HL-60/S4 treated with phorbol 12-myristate 13-acetate at 8.2 ng/mL for 4 days and 3 days (cell line): ENCODE results near the gene ELL3.
"Not testable (repeated sequence)": the region's sequence is repeated elsewhere in the genome, so short reads cannot be mapped to it uniquely, and the experiment has no call there.

Experiments used
- in situ Hi-C: fragments of 300-500 bp; cut with MboI; formaldehyde crosslinking; loops from 2 replicates; pipeline ENCODE4 v1.15.0; 2022; ENCODE audit warnings: low sequenced_read_pairs

Gene ELL3

DNA sequence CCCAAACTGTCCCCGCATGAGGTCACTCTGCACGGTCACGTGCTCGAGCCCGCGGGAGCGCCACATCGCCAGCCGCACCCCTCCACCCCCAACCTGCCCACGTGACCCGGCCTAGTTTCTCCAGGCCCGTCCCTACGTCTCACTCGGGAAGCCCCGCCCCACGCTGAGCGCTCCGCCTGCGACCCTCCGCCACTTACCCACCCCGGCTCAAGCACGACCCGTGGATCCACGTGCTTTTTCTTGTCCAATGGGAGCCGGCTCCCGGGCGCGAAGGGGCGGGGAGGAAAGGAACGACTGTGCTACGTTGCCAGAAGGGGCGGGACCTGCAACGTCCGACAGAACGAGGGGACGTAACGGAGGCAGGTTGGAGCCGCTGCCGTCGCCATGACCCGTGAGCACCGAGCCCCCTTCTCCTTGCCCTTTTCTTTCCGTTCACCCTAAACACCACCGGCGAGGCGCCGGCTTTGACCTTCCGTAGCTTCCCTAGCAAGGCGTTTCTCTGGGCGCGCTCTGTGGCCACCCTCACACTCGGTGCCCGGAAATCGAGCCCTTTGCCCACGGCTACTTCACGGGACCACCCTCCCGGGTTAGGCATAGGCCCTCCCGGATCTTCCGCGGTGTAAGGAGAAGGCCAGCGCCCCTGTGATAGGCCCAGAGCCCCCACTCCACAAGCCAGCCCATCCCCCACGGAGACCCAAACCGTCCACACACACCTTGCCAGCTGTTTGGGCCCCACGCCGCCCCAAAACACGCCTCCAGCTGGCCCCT lies 15.4 kb upstream of the ELL3 start, which contains the start of gene SERF2:
TSS of gene SERF2 (plus strand) at position 328 of the 768 bp plus-strand sequence. CDS start at position 385, 57 bp downstream.
- in situ Hi-C loops, result no loop called here

DNA sequence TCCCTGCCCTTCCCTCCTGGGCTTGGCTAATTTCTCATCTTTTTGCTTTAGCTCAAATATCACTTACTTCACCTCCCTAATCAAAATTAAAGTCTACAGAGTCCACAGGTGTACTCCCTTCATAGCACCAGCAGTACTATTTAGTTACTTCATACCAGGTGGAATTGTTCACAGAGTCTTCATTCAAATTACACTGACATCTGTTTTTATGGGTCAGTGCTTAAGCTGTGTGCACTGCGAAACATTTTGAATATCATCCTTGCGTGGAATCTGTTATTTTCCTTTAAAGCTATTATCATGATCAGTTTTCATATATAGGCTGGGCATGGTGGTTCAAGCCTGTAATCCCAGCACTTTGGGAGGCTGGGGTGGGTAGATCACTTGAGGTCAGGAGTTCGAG lies 12.6 kb upstream of the ELL3 start:
- in situ Hi-C loops, result no loop called here

DNA sequence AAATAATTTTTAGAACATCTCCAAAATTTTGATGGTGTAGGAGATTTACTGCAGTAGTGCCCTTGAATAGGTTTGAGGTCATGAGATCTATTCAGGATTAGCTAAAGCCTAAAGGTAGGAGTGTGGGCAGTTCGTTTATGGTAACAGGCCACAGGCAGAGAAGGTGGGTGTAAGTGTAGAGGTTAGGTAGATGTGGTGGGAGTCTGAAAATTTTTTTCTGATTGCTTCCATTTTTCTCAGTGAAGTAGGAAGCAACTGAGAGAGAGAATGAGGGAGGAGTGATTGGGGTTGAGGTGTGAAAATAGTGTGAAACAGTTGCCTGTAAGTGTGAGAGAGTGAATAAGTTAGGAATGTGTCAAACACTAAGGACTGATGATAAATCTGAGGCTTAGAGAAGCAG lies 2.2 kb upstream of the ELL3 start:
- in situ Hi-C loops, result no loop called here

DNA sequence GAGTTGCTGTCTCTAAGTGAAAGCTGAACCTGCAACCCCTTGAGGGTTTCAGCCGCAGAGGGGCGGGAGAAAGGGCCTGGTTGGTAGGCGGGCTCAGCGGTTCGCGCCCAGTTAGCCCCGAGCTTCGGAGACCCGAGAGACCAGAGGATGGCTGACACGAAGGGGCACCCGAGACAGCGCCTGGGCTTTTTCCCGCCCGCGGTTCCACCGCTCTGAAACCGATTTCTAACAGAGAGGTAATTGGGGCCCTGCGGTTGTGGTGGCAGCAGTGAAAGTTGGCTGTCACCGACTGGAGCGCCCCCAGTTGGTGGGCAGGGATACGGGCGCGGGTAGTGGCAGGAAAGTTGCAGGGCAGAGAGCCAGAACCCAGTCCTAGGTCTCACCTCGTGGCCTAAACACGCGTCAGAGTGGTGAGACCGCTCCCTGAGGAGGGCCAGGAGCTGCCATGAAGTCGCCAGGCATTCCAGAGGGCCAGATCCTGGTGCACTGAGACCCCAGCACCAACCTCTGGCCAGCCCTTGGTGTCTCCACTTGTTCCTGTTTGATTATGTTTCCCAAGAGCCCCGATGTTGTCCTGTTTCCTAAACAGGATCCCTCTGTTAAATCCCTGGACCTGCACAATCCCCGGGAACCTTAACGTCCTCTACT lies 625 bp upstream of the ELL3 start:
- in situ Hi-C loops, result no loop called here

DNA sequence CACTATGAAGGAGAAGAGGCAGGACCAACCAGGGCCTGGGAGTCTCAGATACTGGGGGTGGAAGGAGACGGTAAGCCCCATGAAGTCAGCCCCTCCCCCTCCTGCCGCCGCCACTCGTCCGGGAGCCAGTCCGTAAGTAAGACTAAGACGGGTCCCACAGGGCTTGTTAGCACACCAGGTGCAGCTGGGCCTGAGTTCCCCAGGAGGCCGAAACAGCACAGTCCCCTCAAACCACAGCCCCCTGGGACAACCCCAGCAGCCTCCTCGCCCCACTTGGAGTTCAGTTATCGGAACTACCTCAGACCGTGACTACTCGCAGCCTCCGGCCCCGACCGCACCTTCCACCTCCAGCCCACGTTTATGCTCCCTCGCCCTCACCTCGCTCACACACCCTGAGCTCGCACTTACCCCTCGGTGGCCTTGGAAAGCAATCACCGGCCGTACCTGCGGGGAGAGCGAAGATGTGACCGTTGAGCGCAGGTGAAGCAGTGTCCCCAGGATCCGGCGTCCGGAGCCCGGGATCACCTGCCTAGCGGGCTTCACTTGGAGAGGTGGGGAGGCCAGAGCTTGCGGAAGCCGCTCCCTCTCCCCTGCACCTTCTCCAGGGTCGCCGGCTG lies 557 bp downstream of the ELL3 start:
- in situ Hi-C loops, result no loop called here

DNA sequence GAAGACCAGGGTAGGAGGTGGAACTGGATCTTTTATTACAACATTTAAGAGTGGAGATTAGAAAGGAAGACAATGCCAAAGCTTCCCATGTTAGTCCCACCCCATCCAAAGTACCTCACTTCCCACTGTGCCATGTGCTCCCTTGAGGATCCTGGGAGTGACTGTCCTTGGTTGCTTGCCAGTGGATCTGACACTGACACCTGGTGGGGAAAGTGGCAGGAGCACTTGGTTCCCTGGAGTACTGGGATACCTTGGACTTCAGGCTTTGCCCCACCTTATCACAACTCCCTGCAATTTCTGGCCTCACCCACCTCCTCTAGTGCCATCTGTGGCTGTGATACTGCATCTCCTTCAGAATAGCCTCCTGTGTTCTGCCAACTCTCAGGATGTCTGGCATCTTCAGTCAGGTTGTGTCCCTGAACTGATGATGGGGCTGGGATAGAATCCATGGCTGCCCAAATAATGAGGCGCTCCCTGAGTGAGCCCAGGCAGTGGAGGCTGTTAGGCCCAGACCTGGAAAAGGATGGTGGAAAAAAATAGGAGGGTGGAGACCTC lies 1.3 kb downstream of the ELL3 start:
- in situ Hi-C loops, result no loop called here

DNA sequence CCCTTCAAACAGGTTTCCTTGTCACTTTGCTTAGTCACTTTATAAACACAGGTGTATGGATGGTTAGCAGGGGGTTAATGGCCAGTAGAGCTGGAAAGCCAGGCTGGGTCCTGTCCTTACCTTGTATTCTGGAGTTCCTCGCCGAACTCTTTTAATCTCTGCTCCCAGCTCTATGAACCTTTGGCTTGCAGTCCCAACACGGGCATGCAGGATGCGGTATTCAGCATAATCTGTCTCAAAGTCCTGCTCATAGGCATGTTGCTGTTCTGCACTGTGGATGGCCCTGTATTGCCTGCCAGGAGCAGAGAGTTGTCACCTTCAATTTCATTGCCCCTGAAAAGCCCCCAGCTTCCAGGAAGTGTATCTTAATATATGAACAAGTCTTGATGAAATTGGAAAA lies 2.7 kb downstream of the ELL3 start:
- in situ Hi-C loops, result no loop called here

DNA sequence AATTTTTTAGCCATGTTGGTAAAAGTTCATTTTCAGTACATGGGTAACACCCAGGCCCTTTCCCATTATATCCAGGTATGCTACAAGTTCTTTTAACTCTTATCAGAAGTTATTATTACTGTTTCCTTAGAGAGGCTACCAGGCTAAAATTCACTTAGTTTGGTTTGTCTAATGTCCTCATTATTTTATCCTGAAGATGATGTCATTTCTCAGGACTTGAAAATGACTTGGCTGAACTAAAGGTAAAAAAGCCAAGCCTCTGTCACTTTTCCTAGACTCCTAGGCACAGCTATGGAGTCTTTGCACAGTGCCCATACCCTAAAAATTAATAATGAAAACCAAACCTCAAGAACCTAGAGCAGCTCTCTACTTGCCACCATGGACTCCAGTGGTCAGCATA lies 4.1 kb downstream of the ELL3 start:
- in situ Hi-C loops, result no loop called here

DNA sequence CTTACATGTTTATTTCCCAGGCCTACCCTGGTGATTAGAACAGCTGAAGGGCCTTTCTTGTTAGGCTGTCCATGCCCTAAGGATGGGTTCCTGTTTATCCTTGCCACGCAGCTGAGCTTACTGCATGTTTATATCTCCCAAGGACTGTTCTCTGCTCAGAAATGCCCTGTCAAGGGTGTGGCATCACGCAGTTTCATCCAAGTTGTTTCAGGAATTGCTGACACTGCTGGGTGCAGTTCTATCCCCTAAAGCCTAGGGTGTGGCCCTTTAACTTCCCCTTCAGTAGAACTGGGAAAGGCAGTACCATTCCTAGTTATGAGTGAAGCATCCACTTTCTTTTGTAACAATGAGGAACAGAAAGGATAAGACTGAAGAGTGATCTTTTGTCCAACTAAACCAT lies 5.0 kb downstream of the ELL3 start:
- in situ Hi-C loops, result no loop called here

DNA sequence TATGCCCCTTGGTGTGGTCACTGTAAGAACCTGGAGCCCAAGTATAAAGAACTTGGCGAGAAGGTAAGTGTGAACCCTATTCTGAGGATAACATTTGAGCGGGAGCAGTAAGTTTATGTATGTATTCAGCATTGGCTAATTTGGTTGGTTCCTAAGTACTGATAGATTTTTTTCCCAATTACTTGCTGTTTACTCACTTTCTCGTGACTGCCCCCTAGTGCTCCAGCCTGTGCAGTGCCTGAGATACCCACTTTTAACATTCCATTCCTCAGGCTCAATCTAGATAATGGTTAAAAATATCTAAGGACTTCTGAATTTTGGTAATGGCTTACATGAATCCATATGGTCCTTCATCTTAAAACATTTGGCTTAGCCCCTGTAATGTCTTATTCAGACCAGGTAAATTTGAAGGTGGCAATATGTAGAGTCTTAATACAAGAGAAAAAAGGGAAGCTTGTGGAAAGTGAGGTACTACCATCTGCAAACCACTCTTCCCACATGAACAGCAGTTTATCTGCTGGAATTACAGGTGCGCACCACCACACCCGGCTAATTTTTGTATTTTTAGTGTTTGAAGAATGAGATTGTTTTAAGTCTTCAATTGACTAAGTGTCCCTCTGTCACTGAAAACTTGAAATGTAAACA lies 7.1 kb downstream of the ELL3 start:
- in situ Hi-C loops, result no loop called here

DNA sequence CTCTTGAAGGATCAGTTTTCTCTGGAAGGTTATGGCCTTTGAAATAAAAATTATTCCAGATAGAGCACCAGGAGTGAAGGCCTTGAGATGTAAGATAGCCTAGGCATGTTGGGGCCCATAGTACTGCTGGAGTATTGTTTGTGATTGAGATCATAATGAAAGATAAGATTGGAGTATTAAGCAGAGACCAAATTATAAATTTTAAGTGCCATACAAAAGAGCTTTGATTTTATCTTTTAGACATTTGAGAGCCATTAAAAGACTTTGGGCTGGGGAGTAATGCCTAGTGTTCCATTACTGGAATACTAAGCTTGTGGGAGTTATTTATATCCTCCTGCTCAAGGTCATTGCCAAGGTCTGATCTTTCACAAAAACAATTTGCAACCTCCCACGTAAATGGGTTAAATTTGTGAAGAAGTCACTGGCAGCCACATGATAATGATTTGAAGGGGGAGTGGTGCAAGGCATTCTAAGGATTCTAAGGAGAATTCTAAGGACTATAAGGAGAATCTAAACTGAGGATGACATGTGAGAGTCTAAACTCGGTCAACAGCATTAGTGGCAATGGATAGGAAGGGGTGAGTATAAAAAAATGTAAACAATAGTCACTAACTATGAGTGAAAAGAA lies 12.8 kb downstream of the ELL3 start:
- in situ Hi-C loops, result no loop called here

DNA sequence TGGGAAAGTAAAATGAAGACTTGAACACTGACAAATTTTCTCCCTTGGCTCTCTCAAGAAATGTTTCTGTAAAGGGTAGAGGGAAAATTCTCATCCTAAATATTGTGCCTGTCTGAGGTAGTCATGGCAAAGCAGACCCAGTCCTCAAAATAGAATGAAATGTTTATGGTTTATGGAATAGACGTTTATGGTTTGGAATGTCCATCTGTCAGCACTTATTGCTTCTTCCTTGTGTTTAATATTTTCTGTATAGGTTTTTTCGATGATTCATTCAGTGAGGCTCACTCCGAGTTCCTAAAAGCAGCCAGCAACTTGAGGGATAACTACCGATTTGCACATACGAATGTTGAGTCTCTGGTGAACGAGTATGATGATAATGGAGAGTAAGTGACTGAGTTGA lies 13.9 kb downstream of the ELL3 start:
- in situ Hi-C loops, result no loop called here

DNA sequence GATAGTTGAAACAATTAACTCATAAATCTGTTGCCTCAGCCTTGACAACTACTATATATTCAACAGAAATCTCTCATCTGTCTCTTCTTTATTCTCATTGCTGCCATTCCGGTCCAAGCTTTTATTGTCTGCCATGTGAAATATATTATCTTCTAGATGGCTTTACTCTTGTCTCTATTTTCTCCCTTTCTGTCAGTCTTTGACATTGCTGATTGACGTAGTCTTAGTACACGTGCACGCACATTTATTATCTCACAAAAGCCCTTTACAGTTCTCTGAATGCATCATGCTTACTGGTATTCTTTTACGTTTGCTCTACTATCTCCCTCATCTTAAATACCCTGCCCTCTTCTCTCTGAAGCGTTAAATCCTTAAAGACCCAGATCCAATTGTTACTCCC lies 24.9 kb downstream of the ELL3 start:
- in situ Hi-C loops, result no loop called here

DNA sequence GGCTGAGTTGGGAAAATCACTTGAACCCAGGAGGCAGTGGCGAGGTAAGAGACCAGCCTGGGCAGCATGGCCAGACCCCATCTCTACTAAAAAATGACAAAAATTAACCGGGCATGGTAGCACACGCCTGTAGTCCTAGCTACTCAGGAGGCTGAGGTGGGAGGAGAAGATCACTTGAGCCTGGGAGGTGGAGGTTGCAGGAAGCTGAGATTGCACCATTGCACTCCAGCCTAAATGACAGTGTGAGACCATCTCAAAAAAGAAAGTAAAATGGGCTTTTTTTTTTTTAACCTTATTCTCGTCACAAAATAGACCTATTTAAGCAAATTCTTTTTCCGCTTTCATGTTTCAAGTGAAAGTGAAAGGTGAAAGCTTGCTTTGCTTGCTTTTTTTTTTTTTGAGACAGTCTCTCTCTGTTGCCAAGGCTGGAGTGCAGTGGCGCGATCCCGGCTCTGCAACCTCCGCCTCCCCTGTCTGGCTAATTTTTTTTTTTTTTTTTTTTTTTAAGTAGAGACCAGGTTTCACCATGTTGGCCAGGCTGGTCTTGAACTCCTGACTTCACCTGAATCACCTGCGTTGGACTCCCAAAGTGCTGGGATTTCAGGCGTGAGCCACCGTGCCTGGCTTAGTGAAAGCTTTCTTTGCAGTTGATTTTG lies 26.9 kb downstream of the ELL3 start:
- in situ Hi-C loops, result no loop called here

DNA sequence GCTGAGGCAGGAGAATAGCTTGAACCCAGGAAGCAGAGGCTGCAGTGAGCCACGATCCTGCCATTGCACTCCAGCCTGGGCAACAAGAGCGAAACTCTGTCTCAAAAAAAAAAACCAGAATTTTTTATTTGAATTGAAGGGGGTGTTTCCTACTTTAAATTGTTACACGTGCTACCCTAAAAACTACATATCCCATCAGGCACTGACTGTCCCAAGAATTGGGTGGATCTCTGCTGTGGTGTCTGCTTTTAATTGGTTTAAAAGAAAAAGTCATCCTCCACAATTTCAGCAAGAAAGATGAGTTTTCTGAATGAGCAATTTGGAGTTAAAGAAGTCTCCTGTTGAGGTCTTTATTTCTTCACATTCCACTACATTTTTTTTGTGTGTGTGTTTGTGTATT lies 28.4 kb downstream of the ELL3 start:
- in situ Hi-C loops, result no loop called here

DNA sequence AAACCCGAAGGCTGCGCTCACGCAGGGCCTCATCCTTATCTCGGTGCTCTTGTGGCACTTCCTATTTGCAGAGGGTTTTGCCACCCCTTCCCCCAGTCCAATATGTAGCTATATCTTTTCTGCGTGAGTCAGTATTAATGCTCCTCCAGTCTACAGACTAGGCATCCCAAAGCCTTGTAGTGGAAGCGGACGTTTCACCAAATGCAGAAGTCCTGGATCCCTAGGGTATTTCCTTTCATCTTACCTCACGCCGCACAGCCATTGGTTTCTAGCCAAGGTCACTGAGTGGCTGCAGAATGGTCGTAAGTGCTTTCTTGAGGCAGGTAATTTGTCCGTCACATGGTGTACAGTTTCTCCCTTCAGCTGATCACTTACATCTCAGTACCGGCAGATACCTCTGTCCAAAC lies 29.9 kb downstream of the ELL3 start:
- in situ Hi-C loops, result not testable (repeated sequence)

DNA sequence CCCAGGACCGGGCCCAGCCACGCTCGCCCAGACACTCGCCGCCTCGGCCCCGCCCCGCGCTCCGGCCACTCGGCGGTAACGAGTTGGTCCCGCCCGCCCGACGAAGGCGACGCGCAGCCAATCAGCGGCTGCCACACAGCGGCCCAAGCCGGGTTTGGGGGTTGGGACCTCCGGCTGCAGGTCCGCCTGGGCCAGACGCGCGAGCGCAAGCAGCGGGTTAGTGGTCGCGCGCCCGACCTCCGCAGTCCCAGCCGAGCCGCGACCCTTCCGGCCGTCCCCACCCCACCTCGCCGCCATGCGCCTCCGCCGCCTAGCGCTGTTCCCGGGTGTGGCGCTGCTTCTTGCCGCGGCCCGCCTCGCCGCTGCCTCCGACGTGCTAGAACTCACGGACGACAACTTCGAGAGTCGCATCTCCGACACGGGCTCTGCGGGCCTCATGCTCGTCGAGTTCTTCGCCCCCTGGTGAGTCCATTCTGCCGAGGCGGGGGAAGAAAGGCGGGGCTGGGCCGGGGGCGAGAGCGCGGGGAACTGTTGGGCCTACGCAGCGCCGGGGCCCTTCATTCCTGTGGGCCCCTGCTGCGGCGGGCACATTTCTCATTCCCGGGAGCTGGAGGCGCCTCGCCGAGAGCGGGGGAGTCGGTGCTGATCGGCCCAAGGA lies 30.4 kb downstream of the ELL3 start, which contains the start of gene PDIA3:
TSS of gene PDIA3 (plus strand) at position 194 of the 658 bp plus-strand sequence. CDS start at position 296, 102 bp downstream.
- in situ Hi-C loops, result not testable (repeated sequence)

DNA sequence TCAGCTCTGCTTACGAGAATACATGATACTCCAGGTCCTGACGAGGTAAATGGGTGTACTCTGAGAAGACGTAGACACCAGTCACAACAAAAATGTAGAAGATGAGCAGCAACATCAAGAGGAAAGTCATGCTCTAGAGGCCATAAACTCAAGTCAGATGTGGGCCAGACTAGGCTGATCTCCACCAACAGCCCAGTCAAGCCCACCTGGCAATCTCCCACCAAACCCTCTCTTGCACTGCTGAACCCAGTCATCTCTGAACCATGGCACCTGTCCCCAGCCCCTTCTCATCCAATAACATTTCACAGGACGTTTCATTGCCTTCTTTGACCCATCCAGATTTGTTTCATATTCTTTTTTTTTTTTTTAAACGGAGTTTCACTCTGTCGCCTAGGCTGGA lies 41.4 kb downstream of the ELL3 start:
- in situ Hi-C loops, result no loop called here

DNA sequence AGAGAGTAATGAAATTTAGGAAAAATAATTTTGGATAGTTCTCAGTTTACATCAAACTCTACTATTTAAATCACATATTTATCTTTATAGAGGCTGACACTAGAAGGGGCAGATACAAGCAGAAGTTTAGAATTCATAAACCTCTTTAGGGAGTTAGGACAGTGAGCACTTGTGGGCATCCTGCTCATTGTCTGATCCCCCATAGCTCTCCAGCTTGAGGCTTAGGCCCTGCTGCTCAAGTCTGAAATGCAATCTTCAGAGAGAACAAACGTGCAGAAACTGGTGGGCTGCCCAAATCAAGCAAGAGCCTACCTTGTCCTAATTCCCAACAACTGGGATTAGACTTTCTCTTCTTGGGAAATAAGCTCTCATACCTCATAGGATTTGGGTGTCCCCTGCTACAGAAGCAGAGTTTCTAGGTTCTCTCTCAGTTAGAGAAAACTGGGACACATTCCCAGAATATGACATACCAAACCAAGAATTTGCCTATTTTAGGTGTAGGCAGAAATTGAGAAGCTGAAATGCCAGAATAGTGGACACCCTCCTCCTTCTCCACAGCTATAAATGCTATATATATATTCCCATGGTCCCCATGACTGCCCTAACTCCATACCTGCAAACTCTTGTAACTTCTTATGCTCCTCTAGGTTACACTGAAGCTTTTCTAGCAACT lies 48.6 kb downstream of the ELL3 start:
- in situ Hi-C loops, result not testable (repeated sequence)
